GM18858 (cell line): Measurements from ENCODE around the gene ANKRD29.

Source experiments
- ATAC-seq: cut with Tn5 transposase; IDR thresholded peaks from one replicate; pipeline ENCODE4 v1.9.1; 2021; ENCODE audit not compliant: unreplicated experiment

ANKRD29 gene, protein sequence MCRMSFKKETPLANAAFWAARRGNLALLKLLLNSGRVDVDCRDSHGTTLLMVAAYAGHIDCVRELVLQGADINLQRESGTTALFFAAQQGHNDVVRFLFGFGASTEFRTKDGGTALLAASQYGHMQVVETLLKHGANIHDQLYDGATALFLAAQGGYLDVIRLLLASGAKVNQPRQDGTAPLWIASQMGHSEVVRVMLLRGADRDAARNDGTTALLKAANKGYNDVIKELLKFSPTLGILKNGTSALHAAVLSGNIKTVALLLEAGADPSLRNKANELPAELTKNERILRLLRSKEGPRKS

DNA sequence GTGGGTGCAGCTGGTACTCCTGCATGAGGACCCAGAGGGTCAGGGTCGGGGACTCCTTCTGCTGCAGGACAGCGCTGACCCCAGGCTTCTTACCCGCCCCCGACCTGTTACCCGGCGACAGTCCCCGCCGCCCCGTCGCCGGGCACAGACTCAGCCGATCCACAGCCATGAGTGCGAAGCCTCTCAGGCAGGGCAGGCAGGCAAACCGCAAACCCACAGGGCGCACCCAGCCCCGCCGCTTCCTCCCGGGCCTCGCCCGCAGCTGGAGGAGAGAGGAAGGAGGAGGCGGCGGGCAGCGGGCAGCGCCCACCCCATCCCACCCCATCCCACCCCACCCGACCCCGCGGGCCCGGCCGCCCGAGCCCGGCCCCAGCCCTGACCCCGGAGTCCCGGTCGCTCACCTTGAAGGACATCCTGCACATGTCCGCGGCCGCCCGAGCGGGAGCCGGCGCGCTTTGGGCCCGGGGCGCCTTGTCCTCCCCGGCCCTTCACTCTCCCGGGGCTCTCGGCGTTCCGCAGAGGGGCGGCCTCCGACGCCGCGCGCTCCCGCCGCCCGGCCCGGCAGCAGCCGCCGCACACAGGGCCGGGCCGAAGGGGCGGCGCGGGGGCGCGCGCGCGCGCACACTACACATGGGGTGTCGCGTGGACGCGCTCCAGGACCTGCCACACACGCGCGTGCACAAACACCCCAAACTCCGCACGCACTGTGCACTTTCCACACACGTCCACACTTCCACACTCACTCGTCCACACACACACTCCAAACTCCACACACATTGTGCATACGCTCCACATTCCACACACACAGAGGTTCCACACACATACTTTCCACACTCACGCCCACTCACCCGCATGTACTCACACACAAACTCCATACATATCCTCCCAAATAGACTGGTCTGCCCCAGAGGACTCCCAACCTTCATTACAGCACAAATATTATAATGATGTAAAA is at the start of gene ANKRD29:
ANKRD29 (minus strand) TSS at position 603 of the 955 bp plus-strand sequence; CDS start at position 422, 181 bp downstream.
- ATAC-seq = no peak

DNA sequence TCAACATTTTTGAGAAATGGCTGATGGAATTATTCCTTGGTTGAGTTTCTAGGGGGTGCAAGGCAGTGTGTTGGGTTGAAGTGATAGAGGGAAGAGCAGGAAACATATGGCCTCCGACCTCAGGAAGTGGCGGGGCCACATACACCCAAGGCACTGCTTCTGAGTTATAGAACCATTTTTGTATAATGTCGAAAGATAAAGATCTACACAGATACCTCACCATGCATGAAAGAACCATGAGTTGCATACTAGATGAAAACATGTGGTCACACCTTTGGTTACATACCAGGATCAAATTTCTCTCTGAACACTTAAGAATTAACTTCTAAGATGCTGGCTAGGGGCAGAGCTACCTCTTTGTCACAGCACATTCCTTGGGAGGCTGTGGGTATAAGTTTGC is 49.7 kb upstream of the ANKRD29 start:
- no peak for ATAC-seq

DNA sequence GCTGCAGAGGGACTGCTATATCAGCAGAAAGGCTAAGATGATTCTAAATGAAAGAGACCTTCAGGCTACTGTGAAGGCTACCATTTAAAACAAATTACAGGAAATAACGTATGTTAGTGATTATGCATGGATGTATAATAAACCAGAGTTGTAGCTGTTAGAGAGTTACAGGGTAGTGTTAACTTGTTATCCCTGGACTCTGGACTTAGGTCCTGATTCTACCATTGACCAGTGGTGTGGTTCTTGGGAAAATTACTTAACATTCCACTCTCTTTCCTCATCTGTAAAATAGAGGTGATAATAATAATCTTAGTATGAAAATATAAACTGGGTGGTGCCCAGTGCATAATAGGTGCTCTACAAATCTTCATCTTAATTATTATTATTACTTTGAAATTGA is 48.7 kb upstream of the ANKRD29 start:
- no peak for ATAC-seq

DNA sequence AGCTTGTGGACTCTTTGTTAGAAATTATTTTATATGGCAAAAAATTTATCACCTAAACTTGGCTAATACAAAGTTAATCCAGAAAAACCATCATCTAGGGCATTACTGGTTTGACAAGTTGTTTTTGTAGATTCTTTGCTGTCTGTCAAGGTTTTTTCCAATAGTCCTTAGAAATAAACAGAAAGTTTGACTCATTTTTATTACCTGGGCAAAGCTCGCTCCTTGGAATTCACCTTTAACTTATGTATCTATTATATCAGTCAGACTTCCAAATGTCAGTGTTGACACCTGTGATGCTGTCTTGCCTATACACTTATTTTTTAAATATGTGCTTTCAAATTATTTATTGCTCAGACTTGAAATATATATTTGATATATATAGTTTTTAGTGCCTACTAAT is 48.2 kb upstream of the ANKRD29 start:
- ATAC-seq = no peak

DNA sequence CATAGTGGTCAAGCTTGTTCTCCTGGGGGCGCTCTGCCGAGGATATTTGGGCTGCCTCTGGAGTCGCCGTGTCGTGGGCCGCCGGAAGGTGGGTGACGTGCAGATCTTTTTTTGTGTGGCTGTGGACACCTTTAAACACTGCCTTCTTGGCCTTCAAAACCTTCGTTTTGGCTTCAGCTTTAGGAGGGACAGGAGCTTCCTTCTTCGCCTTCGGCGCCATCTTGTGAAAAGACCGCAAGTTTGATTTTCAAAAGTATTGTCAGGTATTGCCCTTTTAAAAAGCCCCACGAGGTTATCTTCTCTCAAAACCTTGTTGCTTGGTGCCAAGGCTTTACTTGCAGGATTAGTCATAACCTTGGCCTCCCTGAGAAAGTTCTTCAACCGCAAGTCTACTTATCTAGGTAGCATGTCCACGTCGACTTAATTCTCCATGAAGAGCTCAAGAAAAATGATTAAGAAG is 47.4 kb upstream of the ANKRD29 start:
- ATAC-seq = no peak

DNA sequence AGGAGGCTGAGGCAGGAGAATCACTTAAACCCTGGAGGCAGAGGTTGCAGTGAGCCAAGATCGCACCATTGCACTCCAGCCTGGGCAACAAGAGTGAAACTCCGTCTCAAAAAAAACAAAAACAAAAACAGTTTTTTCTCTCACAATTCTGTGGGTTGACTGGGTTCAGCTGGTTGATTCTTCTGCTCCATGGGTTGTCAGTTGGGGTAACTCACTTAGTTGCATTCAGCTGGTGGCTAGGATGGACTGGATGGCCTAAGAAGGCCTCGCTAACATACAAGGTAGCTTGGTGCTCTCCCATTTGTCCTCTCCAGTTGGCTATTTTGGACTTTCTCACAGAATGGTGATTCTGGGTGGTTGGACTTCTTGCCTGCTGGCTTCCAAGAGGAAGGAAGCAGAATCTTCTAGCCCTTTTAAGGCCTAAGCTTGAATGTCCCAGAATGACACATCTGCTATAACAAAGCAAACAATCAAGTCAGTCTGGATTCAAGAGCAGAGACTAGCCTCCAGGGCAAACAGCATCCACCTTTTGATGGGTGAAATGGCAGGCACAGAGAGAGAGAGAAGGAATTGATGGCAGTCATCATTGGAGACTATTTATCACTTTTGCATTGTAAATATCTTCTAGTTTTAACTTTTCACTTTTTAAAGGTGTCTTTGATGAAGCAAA is 44.4 kb upstream of the ANKRD29 start:
- no peak for ATAC-seq

DNA sequence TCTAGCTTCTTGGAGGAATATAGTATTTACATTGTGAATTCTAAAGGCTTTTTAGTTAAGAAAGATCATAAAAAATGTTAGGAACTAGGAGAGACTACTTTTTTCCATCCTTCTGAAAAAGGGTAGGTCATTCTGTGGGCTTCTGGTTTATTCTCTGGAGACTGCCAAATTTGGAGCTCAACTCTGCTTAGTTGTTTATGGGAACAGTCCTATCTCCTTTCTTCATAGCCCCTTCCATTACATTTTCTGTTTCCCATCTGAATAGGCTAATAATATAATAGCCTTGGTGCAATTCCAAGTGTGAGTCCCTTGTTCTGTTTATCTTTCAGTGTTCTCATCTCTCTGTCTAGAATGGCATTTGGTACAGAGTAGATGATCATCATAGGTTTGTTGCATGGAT is 42.1 kb upstream of the ANKRD29 start:
- ATAC-seq = no peak

DNA sequence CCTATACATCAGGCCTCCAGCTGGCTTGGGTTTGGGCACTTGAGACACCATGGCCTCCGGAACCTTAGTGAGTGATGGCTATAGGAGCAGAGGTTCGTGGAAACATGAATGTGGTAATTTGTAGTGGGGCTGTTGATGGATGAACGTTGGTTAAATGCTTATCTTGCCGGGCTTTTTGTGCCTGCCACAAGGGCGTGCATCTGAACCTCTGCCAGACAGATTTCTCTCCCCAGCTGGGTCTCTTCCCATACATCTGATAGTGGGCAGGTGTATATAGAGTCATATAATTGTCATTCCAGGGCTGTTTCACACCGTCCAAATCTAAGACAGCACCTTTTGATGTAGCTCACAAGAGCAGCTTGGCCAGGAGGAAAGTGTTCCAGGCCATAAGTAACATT is 41.3 kb upstream of the ANKRD29 start:
- no peak for ATAC-seq

DNA sequence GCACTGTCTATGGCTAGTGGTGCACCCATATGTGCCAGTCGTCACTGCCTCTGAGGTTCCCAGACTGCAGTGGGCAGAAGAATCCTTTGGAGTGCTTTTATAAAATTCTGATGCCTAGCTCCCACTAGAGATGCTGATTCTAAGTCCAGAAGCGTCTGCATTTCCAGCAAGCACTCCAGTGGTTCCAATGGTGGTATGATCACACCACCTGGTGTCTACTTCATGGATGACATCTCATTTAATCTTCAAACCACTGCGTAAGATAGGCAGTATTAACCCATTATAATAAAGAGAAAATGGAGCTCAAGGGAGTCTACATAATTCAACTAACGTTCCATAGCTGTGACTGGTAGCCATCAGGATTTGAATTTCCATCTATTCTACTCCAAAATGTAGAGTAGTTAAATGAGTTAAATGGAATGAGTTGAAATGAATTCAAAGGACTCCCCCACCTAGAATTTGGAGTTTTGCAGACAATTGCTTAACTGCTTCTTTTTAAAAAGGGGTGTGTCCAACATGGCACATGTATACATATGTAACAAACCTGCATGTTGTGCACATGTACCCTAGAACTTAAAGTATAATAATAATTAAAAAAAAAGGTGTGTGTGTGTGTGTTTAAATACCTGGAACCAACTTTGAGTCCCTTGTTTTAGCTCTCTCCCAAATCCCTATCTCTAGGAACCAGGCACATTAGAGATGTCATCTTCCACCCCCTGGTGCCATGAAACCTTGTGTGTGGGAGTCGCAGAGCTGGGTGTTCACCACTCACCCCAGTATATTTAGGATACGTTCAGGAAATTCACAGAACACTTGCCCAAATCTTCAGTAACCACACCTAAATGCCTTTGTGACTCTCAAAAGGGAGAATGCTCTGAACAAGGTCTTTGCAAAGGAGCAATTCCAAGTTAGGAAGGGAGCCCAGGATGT is 40.6 kb upstream of the ANKRD29 start:
- ATAC-seq = no peak

DNA sequence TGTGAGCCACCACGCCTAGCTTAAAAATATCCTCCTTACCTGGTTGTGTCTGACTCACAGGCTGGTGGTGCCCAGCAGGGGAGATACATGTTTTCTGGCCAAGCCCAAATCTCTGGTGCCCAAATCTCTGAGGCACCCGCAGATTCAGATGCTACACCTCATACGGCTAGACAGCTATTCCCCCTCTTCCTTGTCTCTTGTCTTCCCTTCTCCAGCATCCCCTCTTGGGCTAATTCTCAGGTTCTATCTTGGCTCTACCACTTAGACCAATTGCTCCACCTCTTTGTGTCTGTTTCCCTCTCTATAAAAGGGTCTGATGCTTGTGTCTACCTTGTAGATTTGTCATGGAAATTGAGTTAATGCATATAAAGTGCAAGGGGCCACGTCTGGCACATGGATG is 39.9 kb upstream of the ANKRD29 start:
- no peak for ATAC-seq

DNA sequence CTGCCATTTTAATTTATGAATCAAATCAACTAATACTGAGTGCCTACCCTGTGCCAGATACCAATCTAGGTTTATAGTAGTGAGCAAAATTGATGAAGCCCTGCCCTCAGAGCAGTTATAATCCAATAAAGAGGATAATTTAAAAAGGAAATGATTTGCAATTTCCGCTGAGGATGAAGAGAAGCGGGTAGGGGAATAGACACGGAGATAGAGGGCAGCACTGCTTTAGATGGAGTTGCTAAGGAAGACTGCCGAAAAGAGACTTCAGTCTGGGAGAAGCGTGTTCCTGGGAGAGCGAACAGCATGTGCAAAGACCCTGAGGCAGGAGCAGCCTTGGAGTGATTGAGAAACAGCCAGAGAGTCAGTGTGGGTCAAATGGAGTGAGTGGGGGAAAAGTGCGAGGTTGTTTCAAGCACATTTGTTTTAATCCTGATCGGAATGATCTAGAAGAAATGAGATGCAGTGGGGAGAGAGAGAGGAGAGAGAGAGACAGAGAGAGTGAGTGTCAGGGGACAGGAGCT is 38.9 kb upstream of the ANKRD29 start:
- ATAC-seq = no peak

DNA sequence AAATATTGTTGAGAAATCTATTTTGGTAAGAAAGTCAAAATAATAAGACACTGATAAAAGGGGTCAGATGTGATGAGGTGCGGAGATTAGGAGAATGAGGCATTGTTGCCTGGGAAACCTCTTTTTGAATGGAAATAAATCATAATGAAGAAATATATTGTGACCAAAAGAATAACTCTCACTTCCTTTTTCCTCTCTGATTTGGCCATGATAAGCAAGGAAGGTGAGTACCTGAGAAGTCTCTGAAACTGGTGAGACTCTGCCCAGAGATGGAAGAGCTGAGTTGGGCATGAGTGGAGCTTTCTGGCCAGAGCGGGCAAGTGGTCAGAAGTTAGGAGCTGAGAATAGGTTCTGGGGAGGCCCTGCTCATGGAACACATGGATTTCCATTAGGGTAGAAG is 38.3 kb upstream of the ANKRD29 start:
- ATAC-seq = no peak

DNA sequence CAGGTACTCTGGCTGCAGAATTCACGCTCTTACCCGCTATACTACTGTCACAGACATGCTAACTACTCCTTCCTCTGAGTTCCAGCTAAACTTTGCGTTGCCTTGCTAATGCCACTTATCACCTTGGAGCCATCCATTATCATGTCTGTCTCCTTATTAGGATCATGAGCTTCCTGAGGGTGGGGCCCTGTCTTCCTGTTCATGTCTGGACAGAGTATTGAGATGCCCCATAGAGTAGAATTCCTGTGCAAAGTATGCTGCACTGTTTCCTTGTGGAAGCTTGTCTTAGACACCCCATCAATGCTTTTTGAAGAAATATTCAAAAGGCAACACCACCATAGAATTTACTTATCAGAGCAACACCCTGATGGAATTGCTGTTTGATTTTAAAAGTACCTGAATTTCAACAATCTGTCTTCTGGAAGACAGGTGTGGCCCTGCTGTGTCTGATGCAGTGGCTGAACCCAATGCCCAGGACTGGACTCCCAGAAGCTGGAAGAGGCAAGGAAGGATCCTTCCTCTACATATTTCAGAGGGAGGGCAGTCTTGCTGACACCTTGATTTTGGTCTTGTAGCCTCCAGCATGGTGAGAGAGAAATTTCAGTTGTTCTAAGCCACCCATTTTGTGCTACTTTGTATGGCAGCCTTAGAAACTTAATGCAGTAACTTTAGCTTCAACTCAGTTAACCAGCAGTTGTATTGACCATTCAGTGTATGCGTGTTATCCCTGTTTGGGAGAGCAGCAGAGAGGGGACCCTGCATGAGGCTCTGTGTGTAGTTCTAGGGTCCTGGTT is 32.1 kb upstream of the ANKRD29 start:
- ATAC-seq = no peak

DNA sequence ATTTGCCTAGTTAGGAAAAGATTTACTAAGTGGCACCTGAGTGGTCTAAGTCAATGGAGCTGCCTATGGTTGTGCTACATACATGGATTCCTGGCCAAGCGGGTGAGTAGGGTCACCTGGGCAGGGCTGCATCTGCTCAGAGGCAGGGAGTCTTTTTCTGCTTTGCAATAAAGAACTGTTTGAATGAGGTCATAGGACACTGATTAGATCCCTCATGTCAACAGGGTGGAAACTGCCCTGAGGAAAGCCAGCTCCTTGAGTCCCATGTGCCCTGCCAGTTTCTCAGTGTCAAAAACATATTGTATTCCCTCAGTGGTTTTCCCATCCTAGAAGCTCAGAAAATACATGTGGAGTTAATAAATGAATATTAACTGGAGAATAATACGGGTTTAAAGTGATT is 31.1 kb upstream of the ANKRD29 start:
- ATAC-seq = no peak

DNA sequence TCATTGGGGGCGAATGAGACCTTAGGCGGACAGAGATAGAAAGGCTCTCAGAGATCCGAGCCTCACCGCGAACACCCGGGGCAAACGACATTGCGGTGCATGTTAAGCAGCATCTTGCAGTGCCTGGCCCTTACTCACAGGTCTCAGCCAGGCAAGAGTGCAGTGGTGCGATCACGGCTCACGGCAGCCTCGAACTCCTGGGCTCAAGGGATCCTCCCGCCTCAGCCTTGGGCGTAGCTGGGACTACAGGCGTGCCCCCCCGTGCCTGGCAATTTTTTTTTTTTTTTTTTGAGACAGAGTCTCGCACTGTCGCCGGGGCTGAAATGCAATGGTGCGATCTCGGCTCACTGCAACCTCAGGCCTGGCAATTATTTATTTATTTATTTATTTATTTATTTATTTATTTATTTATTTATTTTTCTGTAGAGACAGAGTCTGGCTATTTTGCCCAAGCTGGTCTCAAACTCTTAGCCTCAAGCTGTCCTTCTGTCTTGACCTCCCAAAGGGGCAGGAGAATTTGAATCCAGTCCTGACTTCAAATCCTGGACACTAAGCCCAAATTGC is 27.9 kb upstream of the ANKRD29 start:
- ATAC-seq = no peak

DNA sequence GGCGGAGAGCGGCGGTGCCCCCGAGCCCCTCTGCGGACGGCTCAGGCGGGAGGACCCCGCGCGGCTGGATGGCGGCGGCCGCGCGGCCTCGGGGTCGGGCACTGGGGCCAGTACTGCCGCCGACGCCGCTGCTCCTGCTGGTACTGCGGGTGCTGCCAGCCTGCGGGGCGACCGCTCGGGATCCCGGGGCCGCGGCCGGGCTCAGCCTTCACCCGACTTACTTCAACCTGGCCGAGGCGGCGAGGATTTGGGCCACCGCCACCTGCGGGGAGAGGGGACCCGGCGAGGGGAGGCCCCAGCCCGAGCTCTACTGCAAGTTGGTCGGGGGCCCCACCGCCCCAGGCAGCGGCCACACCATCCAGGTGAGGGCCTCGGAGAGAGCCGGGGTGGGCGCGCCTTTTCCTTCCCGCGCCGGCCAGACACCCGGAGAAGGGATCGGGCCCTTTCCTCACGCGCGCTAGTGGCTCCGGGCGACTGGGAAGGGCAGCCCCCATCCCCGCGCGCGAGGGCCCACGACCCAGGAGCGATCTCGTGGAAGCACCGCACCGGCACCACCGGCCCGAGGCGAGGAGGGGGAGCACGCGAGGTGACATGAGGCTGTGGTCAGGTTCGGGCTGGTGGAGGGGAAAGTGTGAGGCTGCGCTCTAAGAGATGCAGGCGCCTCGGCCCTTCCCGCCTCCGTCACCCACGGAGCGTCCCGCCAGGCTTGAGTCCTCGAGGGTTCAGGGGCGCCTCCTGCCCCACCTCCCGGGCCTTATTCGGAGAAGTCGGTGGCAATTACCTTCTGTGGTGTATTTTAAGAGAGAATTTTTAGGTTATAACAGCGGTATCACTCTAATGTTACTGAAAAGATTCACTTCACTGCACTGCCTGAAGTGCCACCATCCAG is 27.1 kb upstream of the ANKRD29 start:
- ATAC-seq = no peak

DNA sequence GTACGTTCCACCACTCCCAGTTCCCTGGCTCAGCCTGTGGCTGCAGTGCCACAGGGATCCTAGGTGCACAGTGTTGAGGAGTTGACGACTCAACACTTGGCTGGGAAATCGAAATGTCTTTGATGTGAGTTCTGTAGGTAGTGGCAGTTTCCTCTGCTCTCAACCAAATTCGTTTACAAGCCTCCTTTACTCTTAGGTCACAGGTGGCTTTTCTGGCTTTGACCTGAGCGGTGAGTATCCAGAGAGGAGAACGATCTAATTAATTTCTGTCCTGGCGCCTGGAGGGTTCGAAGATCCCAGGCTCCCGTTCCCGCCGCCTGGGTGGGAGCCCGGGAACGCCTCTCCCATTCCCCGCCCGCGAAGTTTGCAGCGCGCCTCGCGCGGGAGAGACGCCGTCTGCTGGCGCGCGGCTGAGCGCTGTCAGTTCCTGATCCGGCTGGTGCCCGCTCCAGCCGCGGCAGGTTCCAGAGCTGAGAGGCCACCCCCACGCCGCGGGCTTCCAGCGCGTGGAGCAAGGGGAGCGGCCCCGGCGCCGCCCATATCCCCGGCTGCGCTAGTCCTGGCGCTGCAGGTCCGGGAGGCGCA is 26.4 kb upstream of the ANKRD29 start, which contains the start of gene LAMA3:
LAMA3 (plus strand) TSS at position 423 of the 585 bp plus-strand sequence. CDS start 231 bp downstream, outside the sequence.
- ATAC-seq = no peak

DNA sequence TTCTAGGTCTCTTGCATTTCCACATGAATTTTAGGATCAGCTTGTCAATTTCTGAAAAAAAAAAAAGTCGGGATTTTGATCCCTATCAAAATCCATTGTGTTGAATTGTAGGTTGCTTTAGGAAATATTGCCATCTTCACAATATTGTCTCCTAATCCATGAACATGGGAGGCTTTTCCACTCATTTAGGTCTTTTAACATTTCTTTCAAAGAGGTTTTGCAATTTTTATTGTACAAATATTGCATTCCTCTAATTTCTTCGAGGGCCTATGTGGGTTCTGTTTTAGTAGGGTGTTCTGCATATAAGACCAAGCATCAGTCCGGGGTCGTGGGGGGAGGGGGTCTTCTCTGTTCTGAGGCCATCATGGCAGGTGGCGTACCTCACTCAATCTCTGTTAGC is 25.8 kb upstream of the ANKRD29 start:
- no peak for ATAC-seq
